KOPT-K1 (cell line): ENCODE measurements around the gene CPPED1.
"Not testable (repeated sequence)": the region's sequence is repeated elsewhere in the genome, so short reads cannot be mapped to it uniquely, and the experiment has no call there.

Experiments
- H3K27ac ChIP-seq: fragments of 200-600 bp; sonication (generic); 2 replicates; pipeline ENCODE4 v1.5.1; 2016; ENCODE audit warnings: antibody characterized with exemption, mild to moderate bottlenecking, low read depth, low read length; ENCODE audit not compliant: poor library complexity, severe bottlenecking
- H3K36me3 ChIP-seq: fragments of 200-600 bp; sonication (generic); 2 replicates; pipeline ENCODE4 v1.5.1; 2017; ENCODE audit warnings: antibody characterized with exemption, mild to moderate bottlenecking, low read length, moderate library complexity; ENCODE audit not compliant: insufficient read depth
- H3K9me3 ChIP-seq: fragments of 200-600 bp; sonication (generic); 2 replicates; pipeline ENCODE4 v1.5.1; 2017; ENCODE audit warnings: antibody characterized with exemption, low read length, mild to moderate bottlenecking; ENCODE audit not compliant: insufficient read depth, poor library complexity, severe bottlenecking

CPPED1 gene

GRCh38 chr16:12813734-12814133 is 10.0 kb upstream of the CPPED1 start:
- not testable (repeated sequence) for H3K36me3 ChIP-seq, H3K9me3 ChIP-seq, H3K27ac ChIP-seq

- not testable (repeated sequence) for H3K9me3 ChIP-seq, H3K27ac ChIP-seq, H3K36me3 ChIP-seq
Measured at GRCh38 chr16:12813321-12813720, 9.6 kb upstream of the CPPED1 start.

GRCh38 chr16:12811441-12812383 is 8.0 kb upstream of the CPPED1 start:
- H3K36me3 ChIP-seq, result no peaks in the 10 kb centered on the region
- H3K27ac ChIP-seq, result no peak overlapping the region
- H3K9me3 ChIP-seq, result peaks cover 5% of the 10 kb centered on the region

GRCh38 chr16:12805066-12805465 is 1.4 kb upstream of the CPPED1 start:
- Histone ChIP-seq H3K36me3 (no peaks in the 10 kb centered on the region), H3K9me3 (peaks cover under 1% of the 10 kb centered on the region), H3K27ac (no peak overlapping the region)

GRCh38 chr16:12804395-12804794 is 708 bp upstream of the CPPED1 start:
- Histone ChIP-seq H3K36me3 (no peaks in the 10 kb centered on the region), H3K27ac (peak overlapping the region; percentile 80), H3K9me3 (no peaks in the 10 kb centered on the region)

GRCh38 chr16:12802661-12803060 is 1.0 kb downstream of the CPPED1 start:
- no peaks in the 10 kb centered on the region for H3K9me3 ChIP-seq
- no peaks in the 10 kb centered on the region for H3K36me3 ChIP-seq
- H3K27ac ChIP-seq, result peak overlapping the region; percentile 80

GRCh38 chr16:12802048-12802447 is 1.6 kb downstream of the CPPED1 start:
- Histone ChIP-seq H3K36me3 (no peaks in the 10 kb centered on the region), H3K27ac (no peak overlapping the region), H3K9me3 (no peaks in the 10 kb centered on the region)

GRCh38 chr16:12801511-12802042 is 2.1 kb downstream of the CPPED1 start:
- no peaks in the 10 kb centered on the region for H3K9me3 ChIP-seq
- no peak overlapping the region for H3K27ac ChIP-seq
- H3K36me3 ChIP-seq, result no peaks in the 10 kb centered on the region

GRCh38 chr16:12800817-12801216 is 2.9 kb downstream of the CPPED1 start:
- Histone ChIP-seq H3K36me3 (no peaks in the 10 kb centered on the region), H3K27ac (no peak overlapping the region), H3K9me3 (no peaks in the 10 kb centered on the region)

- H3K36me3 ChIP-seq, H3K9me3 ChIP-seq, H3K27ac ChIP-seq: not testable (repeated sequence)
Measured at GRCh38 chr16:12799996-12800395, 3.7 kb downstream of the CPPED1 start.

GRCh38 chr16:12798846-12799245 is 4.8 kb downstream of the CPPED1 start:
- no peaks in the 10 kb centered on the region for H3K36me3 ChIP-seq
- H3K27ac ChIP-seq, result no peak overlapping the region
- no peaks in the 10 kb centered on the region for H3K9me3 ChIP-seq

- no peak overlapping the region for H3K27ac ChIP-seq
Measured at GRCh38 chr16:12798171-12798570, 5.5 kb downstream of the CPPED1 start.

GRCh38 chr16:12796498-12796897 is 7.2 kb downstream of the CPPED1 start:
- Histone ChIP-seq H3K36me3 (no peaks in the 10 kb centered on the region), H3K9me3 (no peaks in the 10 kb centered on the region), H3K27ac (no peak overlapping the region)

More at GRCh38 chr16:12798171-12798570, 5.5 kb downstream of the CPPED1 start:
- Histone ChIP-seq H3K9me3 (no peaks in the 10 kb centered on the region), H3K36me3 (no peaks in the 10 kb centered on the region)

GRCh38 chr16:12794486-12795387 is 8.9 kb downstream of the CPPED1 start:
- H3K36me3 ChIP-seq, result no peaks in the 10 kb centered on the region
- H3K9me3 ChIP-seq, result no peaks in the 10 kb centered on the region
- H3K27ac ChIP-seq, result no peak overlapping the region

GRCh38 chr16:12793865-12794240 is 9.8 kb downstream of the CPPED1 start:
- H3K36me3 ChIP-seq, result no peaks in the 10 kb centered on the region
- no peak overlapping the region for H3K27ac ChIP-seq
- H3K9me3 ChIP-seq, result no peaks in the 10 kb centered on the region
